ENCODE data around the gene TBC1D8B.
"Not testable (repeated sequence)": the region's sequence is repeated elsewhere in the genome, so short reads cannot be mapped to it uniquely, and the experiment has no call there.

Gene TBC1D8B

GRCh38 chrX:106812930-106813329 is 10.5 kb downstream of the TBC1D8B start:
- not testable (repeated sequence) for H3K27ac ChIP-seq (ENCODE audit: low read depth, low read length); H3K4me1 ChIP-seq (ENCODE audit: control insufficient read depth in 5 of 5, insufficient read depth in 5 of 5, low read length in 5 of 5); H3K9ac ChIP-seq (ENCODE audit: low read length in 5 of 5); H3K36me3 ChIP-seq (ENCODE audit: control insufficient read depth in 5 of 5, insufficient read depth in 5 of 5, low read length in 5 of 5); H3K27me3 ChIP-seq (ENCODE audit: control insufficient read depth in 5 of 5, insufficient read depth in 4 of 5, low read length in 5 of 5); H3K4me3 ChIP-seq (ENCODE audit: low read depth in 1 of 5, low read length in 5 of 5); H3K9me3 ChIP-seq (ENCODE audit: control insufficient read depth in 5 of 5, low read length in 5 of 5)

GRCh38 chrX:106814093-106814492 is 11.6 kb downstream of the TBC1D8B start:
- H3K9ac ChIP-seq (ENCODE audit: low read length in 5 of 5); H3K9me3 ChIP-seq (ENCODE audit: control insufficient read depth in 5 of 5, low read length in 5 of 5); H3K36me3 ChIP-seq (ENCODE audit: control insufficient read depth in 5 of 5, insufficient read depth in 5 of 5, low read length in 5 of 5): not testable (repeated sequence)

GRCh38 chrX:106862972-106863688 is 60.7 kb downstream of the TBC1D8B start:
- H3K4me3 ChIP-seq (ENCODE audit: low read depth in 1 of 5, low read length in 5 of 5), result no peak overlapping the region
- H3K27me3 ChIP-seq (ENCODE audit: control insufficient read depth in 5 of 5, insufficient read depth in 4 of 5, low read length in 5 of 5), result peaks cover 7 to 16% (median 9%) of the 10 kb centered on the region in 5 donors
- H3K9me3 ChIP-seq (ENCODE audit: control insufficient read depth in 5 of 5, low read length in 5 of 5), result peaks cover 0 to 7% (median 4%) of the 10 kb centered on the region in 5 donors
- no peaks in the 10 kb centered on the region for H3K4me1 ChIP-seq (ENCODE audit: control insufficient read depth in 5 of 5, insufficient read depth in 5 of 5, low read length in 5 of 5)
- H3K36me3 ChIP-seq (ENCODE audit: control insufficient read depth in 5 of 5, insufficient read depth in 5 of 5, low read length in 5 of 5), result no peaks in the 10 kb centered on the region
- H3K27ac ChIP-seq (ENCODE audit: low read depth, low read length), result no peak overlapping the region
- H3K9ac ChIP-seq (ENCODE audit: low read length in 5 of 5), result no peak overlapping the region

More at GRCh38 chrX:106814093-106814492, 11.6 kb downstream of the TBC1D8B start:
- H3K4me1 ChIP-seq (ENCODE audit: control insufficient read depth in 5 of 5, insufficient read depth in 5 of 5, low read length in 5 of 5); H3K4me3 ChIP-seq (ENCODE audit: low read depth in 1 of 5, low read length in 5 of 5); H3K27me3 ChIP-seq (ENCODE audit: control insufficient read depth in 5 of 5, insufficient read depth in 4 of 5, low read length in 5 of 5); H3K27ac ChIP-seq (ENCODE audit: low read depth, low read length): not testable (repeated sequence)

GRCh38 chrX:106863697-106864096 is 61.2 kb downstream of the TBC1D8B start:
- Histone ChIP-seq H3K36me3 (ENCODE audit: control insufficient read depth in 5 of 5, insufficient read depth in 5 of 5, low read length in 5 of 5) (no peaks in the 10 kb centered on the region), H3K27me3 (ENCODE audit: control insufficient read depth in 5 of 5, insufficient read depth in 4 of 5, low read length in 5 of 5) (peaks cover 7 to 16% (median 9%) of the 10 kb centered on the region in 5 donors), H3K27ac (ENCODE audit: low read depth, low read length) (no peak overlapping the region), H3K4me1 (ENCODE audit: control insufficient read depth in 5 of 5, insufficient read depth in 5 of 5, low read length in 5 of 5) (no peaks in the 10 kb centered on the region), H3K9me3 (ENCODE audit: control insufficient read depth in 5 of 5, low read length in 5 of 5) (peaks cover 0 to 6% (median 3%) of the 10 kb centered on the region in 5 donors), H3K9ac (ENCODE audit: low read length in 5 of 5) (no peak overlapping the region), H3K4me3 (ENCODE audit: low read depth in 1 of 5, low read length in 5 of 5) (no peak overlapping the region)

GRCh38 chrX:106872796-106873195 is 70.3 kb downstream of the TBC1D8B start:
- H3K9me3 ChIP-seq (ENCODE audit: control insufficient read depth in 5 of 5, low read length in 5 of 5); H3K27ac ChIP-seq (ENCODE audit: low read depth, low read length); H3K36me3 ChIP-seq (ENCODE audit: control insufficient read depth in 5 of 5, insufficient read depth in 5 of 5, low read length in 5 of 5); H3K9ac ChIP-seq (ENCODE audit: low read length in 5 of 5); H3K4me3 ChIP-seq (ENCODE audit: low read depth in 1 of 5, low read length in 5 of 5); H3K4me1 ChIP-seq (ENCODE audit: control insufficient read depth in 5 of 5, insufficient read depth in 5 of 5, low read length in 5 of 5); H3K27me3 ChIP-seq (ENCODE audit: control insufficient read depth in 5 of 5, insufficient read depth in 4 of 5, low read length in 5 of 5): not testable (repeated sequence)

- Histone ChIP-seq H3K4me1 (ENCODE audit: control insufficient read depth in 5 of 5, insufficient read depth in 5 of 5, low read length in 5 of 5) (no peaks in the 10 kb centered on the region), H3K4me3 (ENCODE audit: low read depth in 1 of 5, low read length in 5 of 5) (no peak overlapping the region), H3K27ac (ENCODE audit: low read depth, low read length) (no peak overlapping the region), H3K27me3 (ENCODE audit: control insufficient read depth in 5 of 5, insufficient read depth in 4 of 5, low read length in 5 of 5) (peaks cover 0 to 7% (median 2%) of the 10 kb centered on the region in 5 donors), H3K36me3 (ENCODE audit: control insufficient read depth in 5 of 5, insufficient read depth in 5 of 5, low read length in 5 of 5) (peaks cover 0 to 6% (median 3%) of the 10 kb centered on the region in 5 donors), H3K9ac (ENCODE audit: low read length in 5 of 5) (no peak overlapping the region), H3K9me3 (ENCODE audit: control insufficient read depth in 5 of 5, low read length in 5 of 5) (peaks cover 0 to under 1% (median 0%) of the 10 kb centered on the region in 5 donors)
These were observed 71.6 kb downstream of the TBC1D8B start for GRCh38 chrX:106874075-106874474.

GRCh38 chrX:106875151-106875550 is 72.7 kb downstream of the TBC1D8B start:
- Histone ChIP-seq H3K36me3 (ENCODE audit: control insufficient read depth in 5 of 5, insufficient read depth in 5 of 5, low read length in 5 of 5) (peaks cover 0 to 7% (median 3%) of the 10 kb centered on the region in 5 donors), H3K9ac (ENCODE audit: low read length in 5 of 5) (no peak overlapping the region), H3K4me1 (ENCODE audit: control insufficient read depth in 5 of 5, insufficient read depth in 5 of 5, low read length in 5 of 5) (no peaks in the 10 kb centered on the region), H3K9me3 (ENCODE audit: control insufficient read depth in 5 of 5, low read length in 5 of 5) (peaks cover 0 to 2% (median 0%) of the 10 kb centered on the region in 5 donors), H3K27me3 (ENCODE audit: control insufficient read depth in 5 of 5, insufficient read depth in 4 of 5, low read length in 5 of 5) (peaks cover 0 to 7% (median 2%) of the 10 kb centered on the region in 5 donors), H3K4me3 (ENCODE audit: low read depth in 1 of 5, low read length in 5 of 5) (no peak overlapping the region), H3K27ac (ENCODE audit: low read depth, low read length) (no peak overlapping the region)

GRCh38 chrX:106889468-106889867 is 87.0 kb downstream of the TBC1D8B start:
- H3K9ac ChIP-seq (ENCODE audit: low read length in 5 of 5), result no peak overlapping the region
- H3K4me1 ChIP-seq (ENCODE audit: control insufficient read depth in 5 of 5, insufficient read depth in 5 of 5, low read length in 5 of 5), result peaks cover 0 to under 1% (median 0%) of the 10 kb centered on the region in 5 donors
- no peak overlapping the region for H3K4me3 ChIP-seq (ENCODE audit: low read depth in 1 of 5, low read length in 5 of 5)
- H3K36me3 ChIP-seq (ENCODE audit: control insufficient read depth in 5 of 5, insufficient read depth in 5 of 5, low read length in 5 of 5), result no peaks in the 10 kb centered on the region
- no peaks in the 10 kb centered on the region for H3K9me3 ChIP-seq (ENCODE audit: control insufficient read depth in 5 of 5, low read length in 5 of 5)
- peaks cover 0 to 26% (median 8%) of the 10 kb centered on the region in 5 donors for H3K27me3 ChIP-seq (ENCODE audit: control insufficient read depth in 5 of 5, insufficient read depth in 4 of 5, low read length in 5 of 5)
- no peak overlapping the region for H3K27ac ChIP-seq (ENCODE audit: low read depth, low read length)

GRCh38 chrX:106891762-106892460 is 89.4 kb downstream of the TBC1D8B start:
- H3K9me3 ChIP-seq (ENCODE audit: control insufficient read depth in 5 of 5, low read length in 5 of 5), result no peaks in the 10 kb centered on the region
- peaks cover 0 to 5% (median 0%) of the 10 kb centered on the region in 5 donors for H3K4me1 ChIP-seq (ENCODE audit: control insufficient read depth in 5 of 5, insufficient read depth in 5 of 5, low read length in 5 of 5)
- no peak overlapping the region for H3K9ac ChIP-seq (ENCODE audit: low read length in 5 of 5)
- peaks cover 4 to 26% (median 12%) of the 10 kb centered on the region in 5 donors for H3K27me3 ChIP-seq (ENCODE audit: control insufficient read depth in 5 of 5, insufficient read depth in 4 of 5, low read length in 5 of 5)
- no peak overlapping the region for H3K27ac ChIP-seq (ENCODE audit: low read depth, low read length)
- H3K36me3 ChIP-seq (ENCODE audit: control insufficient read depth in 5 of 5, insufficient read depth in 5 of 5, low read length in 5 of 5), result no peaks in the 10 kb centered on the region
- no peak overlapping the region for H3K4me3 ChIP-seq (ENCODE audit: low read depth in 1 of 5, low read length in 5 of 5)

GRCh38 chrX:106894392-106894909 is 92.0 kb downstream of the TBC1D8B start:
- Histone ChIP-seq H3K4me3 (ENCODE audit: low read depth in 1 of 5, low read length in 5 of 5) (no peak overlapping the region), H3K27me3 (ENCODE audit: control insufficient read depth in 5 of 5, insufficient read depth in 4 of 5, low read length in 5 of 5) (peaks cover 4 to 26% (median 10%) of the 10 kb centered on the region in 5 donors), H3K9ac (ENCODE audit: low read length in 5 of 5) (no peak overlapping the region), H3K9me3 (ENCODE audit: control insufficient read depth in 5 of 5, low read length in 5 of 5) (no peaks in the 10 kb centered on the region), H3K27ac (ENCODE audit: low read depth, low read length) (no peak overlapping the region), H3K4me1 (ENCODE audit: control insufficient read depth in 5 of 5, insufficient read depth in 5 of 5, low read length in 5 of 5) (peaks cover 0 to 10% (median 6%) of the 10 kb centered on the region in 5 donors), H3K36me3 (ENCODE audit: control insufficient read depth in 5 of 5, insufficient read depth in 5 of 5, low read length in 5 of 5) (no peaks in the 10 kb centered on the region)
